PC-9 (cell line): Measurements from ENCODE around the gene SH3PXD2B. TPM values are rescaled to one million over a fixed set of nuclear protein-coding genes. Genes with fewer than 3 reads are reported as not detected.

ENCODE experiments used
- BruUV-seq: library from RNA; stranded (reverse); fragments of 400-500 nt; replicated peaks from 2 replicates; lab custom pipeline; 2021; lab: Mats Ljungman, UMichigan
- CTCF ChIA-PET: fragments of 300-600 bp; sonication (Branson Sonifier 250); formaldehyde crosslinking; loops from one replicate; lab custom pipeline; 2022; ENCODE audit warnings: antibody characterized with exemption; lab: Charles Lee
- POLR2A ChIA-PET: fragments of 300-600 bp; sonication (Branson Sonifier 250); formaldehyde crosslinking; loops from one replicate; lab custom pipeline; 2022; ENCODE audit warnings: antibody characterized with exemption; ENCODE audit not compliant: unreplicated experiment; lab: Charles Lee
- DNase-seq, 2 experiments: peaks; one replicate each; pipeline versions ENCODE4 v3.0.0 to v3.0.0-alpha.2; 2015 to 2022; ENCODE audit warnings: mixed read lengths in 1 of 2
- H2AFZ ChIP-seq: fragments of 200-600 bp; sonication (generic); 2 replicates; pipeline ENCODE4 v1.8.1; 2017; ENCODE audit warnings: antibody characterized with exemption
- H3F3A ChIP-seq: fragments of 200-600 bp; sonication (generic); 2 replicates; pipeline ENCODE4 v1.8.1; 2017; ENCODE audit warnings: antibody characterized with exemption, mild to moderate bottlenecking, low read depth; ENCODE audit not compliant: insufficient read depth
- H3K27ac ChIP-seq: fragments of 200-600 bp; sonication (generic); 2 replicates; pipeline ENCODE4 v1.6.1; 2016; ENCODE audit warnings: mixed run types
- H3K27me3 ChIP-seq: fragments of 200-600 bp; sonication (generic); 2 replicates; pipeline ENCODE4 v1.6.1; 2016; ENCODE audit warnings: low read depth, mixed run types; ENCODE audit not compliant: insufficient read depth
- H3K36me3 ChIP-seq: fragments of 200-600 bp; sonication (generic); 2 replicates; pipeline ENCODE4 v1.6.1; 2016; ENCODE audit warnings: low read depth, mixed run types
- H3K4me1 ChIP-seq: fragments of 200-600 bp; sonication (generic); replicated peaks from 2 replicates; pipeline ENCODE4 v1.6.1; 2016; ENCODE audit warnings: mixed run types; ENCODE audit not compliant: insufficient read depth
- H3K4me2 ChIP-seq: fragments of 200-600 bp; sonication (generic); 2 replicates; pipeline ENCODE4 v1.6.1; 2017; ENCODE audit warnings: mixed run types
- H3K4me3 ChIP-seq: fragments of 200-600 bp; sonication (generic); 2 replicates; pipeline ENCODE4 v1.6.1; 2016; ENCODE audit warnings: mixed run types
- H3K79me2 ChIP-seq: fragments of 200-600 bp; sonication (generic); 2 replicates; pipeline ENCODE4 v1.6.1; 2017; ENCODE audit warnings: low read depth, mixed run types
- H3K9me2 ChIP-seq: fragments of 200-600 bp; sonication (generic); 2 replicates; pipeline ENCODE4 v1.8.1; 2017; ENCODE audit warnings: mild to moderate bottlenecking; ENCODE audit not compliant: insufficient read depth
- H3K9me3 ChIP-seq: fragments of 200-600 bp; sonication (generic); 2 replicates; pipeline ENCODE4 v1.8.1; 2016; ENCODE audit warnings: low read depth; ENCODE audit not compliant: insufficient read depth
- H4K20me1 ChIP-seq: fragments of 200-600 bp; sonication (generic); 2 replicates; pipeline ENCODE4 v1.8.1; 2017; ENCODE audit not compliant: insufficient read depth
- EZH2 ChIP-seq: fragments of 200-600 bp; sonication (generic); IDR thresholded peaks from 2 replicates; pipeline ENCODE4 v1.8.0; 2017; ENCODE audit warnings: antibody characterized with exemption, low read depth
- intact Hi-C: fragments of 100-400 bp; cut with micrococcal nuclease; formaldehyde crosslinking; loops from one replicate; pipeline ENCODE4 v1.10.0; 2022; ENCODE audit not compliant: unreplicated experiment
- total RNA-seq: library from RNA; stranded (reverse); gene quantifications from 2 replicates; pipeline ENCODE4 v1.2.3, GENCODE V29; 2021
- TF ChIP-seq, protein P1 (sequence below): fragments of 200-600 bp; sonication (generic); conservative IDR thresholded peaks from 2 replicates; pipeline ENCODE4 v1.6.1; 2017; ENCODE audit warnings: mixed run types, antibody characterized with exemption, mild to moderate bottlenecking, moderate library complexity

Gene SH3PXD2B
- total RNA-seq, 1 experiment from 2014 or later = 29.3 TPM

- H3K79me2 ChIP-seq = no peaks in the 10 kb centered on the region
- intact Hi-C loops = no loop called here
These were observed 16.0 kb downstream of the SH3PXD2B start for GRCh38 chr5:172438319-172438668.

GRCh38 chr5:172437445-172438318 is 16.6 kb downstream of the SH3PXD2B start:
- Histone ChIP-seq H3K27ac (peak overlapping the region; percentile 25; the same call in 1 of the 2 replicates), H2AFZ (no peak overlapping the region), H3K36me3 (no peaks in the 10 kb centered on the region), H3K4me3 (no peak overlapping the region), H3K4me2 (peak overlapping the region; percentile 49), H3K4me1 (peaks cover 18% of the 10 kb centered on the region), H4K20me1 (no peaks in the 10 kb centered on the region), H3K9me2 (no peaks in the 10 kb centered on the region), H3K27me3 (no peaks in the 10 kb centered on the region), H3K9me3 (no peaks in the 10 kb centered on the region), H3F3A (no peaks in the 10 kb centered on the region; the same call in 1 of the 2 replicates), H3K79me2 (no peaks in the 10 kb centered on the region)
- peak; percentile 81 to 91 for DNase-seq
- BruUV-seq = no TSS peak
- TF ChIP-seq, protein P1, sequence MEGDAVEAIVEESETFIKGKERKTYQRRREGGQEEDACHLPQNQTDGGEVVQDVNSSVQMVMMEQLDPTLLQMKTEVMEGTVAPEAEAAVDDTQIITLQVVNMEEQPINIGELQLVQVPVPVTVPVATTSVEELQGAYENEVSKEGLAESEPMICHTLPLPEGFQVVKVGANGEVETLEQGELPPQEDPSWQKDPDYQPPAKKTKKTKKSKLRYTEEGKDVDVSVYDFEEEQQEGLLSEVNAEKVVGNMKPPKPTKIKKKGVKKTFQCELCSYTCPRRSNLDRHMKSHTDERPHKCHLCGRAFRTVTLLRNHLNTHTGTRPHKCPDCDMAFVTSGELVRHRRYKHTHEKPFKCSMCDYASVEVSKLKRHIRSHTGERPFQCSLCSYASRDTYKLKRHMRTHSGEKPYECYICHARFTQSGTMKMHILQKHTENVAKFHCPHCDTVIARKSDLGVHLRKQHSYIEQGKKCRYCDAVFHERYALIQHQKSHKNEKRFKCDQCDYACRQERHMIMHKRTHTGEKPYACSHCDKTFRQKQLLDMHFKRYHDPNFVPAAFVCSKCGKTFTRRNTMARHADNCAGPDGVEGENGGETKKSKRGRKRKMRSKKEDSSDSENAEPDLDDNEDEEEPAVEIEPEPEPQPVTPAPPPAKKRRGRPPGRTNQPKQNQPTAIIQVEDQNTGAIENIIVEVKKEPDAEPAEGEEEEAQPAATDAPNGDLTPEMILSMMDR = no peak
- no peak for TF ChIP-seq EZH2
- ChIA-PET POLR2A (interaction anchor here (0.5 kb wide), 1 partner anchor 36 kb away, joined by 3 read pairs; no protein-coding TSS in a partner anchor), CTCF (interaction anchor here (0.6 kb wide), 2 partner anchors 14 to 161 kb away, joined by 3 to 5 read pairs; no protein-coding TSS in a partner anchor)
- intact Hi-C loops = loop anchor here (2.0 kb wide), 1 partner anchor 17 kb away; no protein-coding TSS in a partner anchor

More at GRCh38 chr5:172438319-172438668, 16.0 kb downstream of the SH3PXD2B start:
- Histone ChIP-seq H2AFZ (no peak overlapping the region), H3K4me1 (peaks cover 20% of the 10 kb centered on the region), H4K20me1 (no peaks in the 10 kb centered on the region), H3K4me2 (peak overlapping the region; percentile 49), H3K9me3 (no peaks in the 10 kb centered on the region), H3F3A (no peaks in the 10 kb centered on the region; the same call in 1 of the 2 replicates), H3K9me2 (no peaks in the 10 kb centered on the region), H3K4me3 (no peak overlapping the region), H3K27ac (no peak overlapping the region), H3K36me3 (no peaks in the 10 kb centered on the region), H3K27me3 (no peaks in the 10 kb centered on the region)
- POLR2A ChIA-PET = no interaction called here
- CTCF ChIA-PET = interaction anchor here (0.6 kb wide), 2 partner anchors 13 to 161 kb away, joined by 3 to 5 read pairs; no protein-coding TSS in a partner anchor
- no peak for TF ChIP-seq EZH2
- TF ChIP-seq, protein P1 = no peak
- DNase-seq = no peak
- BruUV-seq = no TSS peak

- intact Hi-C loops = loop anchor here (2.0 kb wide), 1 partner anchor 16 kb away; no protein-coding TSS in a partner anchor
- Histone ChIP-seq H3K9me3 (no peaks in the 10 kb centered on the region), H2AFZ (no peak overlapping the region), H3K9me2 (no peaks in the 10 kb centered on the region), H4K20me1 (no peaks in the 10 kb centered on the region), H3K4me2 (no peak overlapping the region), H3K4me3 (no peak overlapping the region), H3K36me3 (no peaks in the 10 kb centered on the region), H3K79me2 (no peaks in the 10 kb centered on the region), H3K27me3 (no peaks in the 10 kb centered on the region), H3K4me1 (peaks cover 18% of the 10 kb centered on the region), H3K27ac (no peak overlapping the region), H3F3A (no peaks in the 10 kb centered on the region; the same call in 1 of the 2 replicates)
- ChIA-PET POLR2A (no interaction called here), CTCF (no interaction called here)
- TF ChIP-seq, protein P1 = no peak
- TF ChIP-seq EZH2 = no peak
- DNase-seq = no peak
- BruUV-seq = no TSS peak
These were observed 17.4 kb downstream of the SH3PXD2B start for GRCh38 chr5:172436879-172437369.
